Measurements from ENCODE around the gene SF3B6.

SF3B6 gene

DNA sequence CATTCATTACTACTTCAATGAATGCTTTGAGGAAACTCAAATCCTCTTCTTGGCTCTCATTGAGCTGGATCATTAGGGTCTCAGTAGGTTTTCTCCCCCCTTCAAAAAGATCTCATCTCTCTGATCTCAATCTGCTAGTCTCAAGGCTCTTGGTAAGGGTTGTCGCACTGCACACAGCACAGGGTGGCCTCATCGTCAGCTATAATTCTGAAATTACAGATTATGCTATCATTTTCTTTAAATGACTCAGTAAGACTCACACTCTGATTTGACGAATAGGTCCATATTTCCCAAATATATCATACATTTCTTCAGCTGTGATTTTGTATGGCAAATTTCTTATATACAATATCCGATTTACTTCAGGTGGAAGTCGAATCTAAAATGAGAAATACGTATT, 2.3 kb downstream of the SF3B6 start:
- DNase-seq (ENCODE audit: low read depth): no peak
- TF ChIP-seq, protein P1, sequence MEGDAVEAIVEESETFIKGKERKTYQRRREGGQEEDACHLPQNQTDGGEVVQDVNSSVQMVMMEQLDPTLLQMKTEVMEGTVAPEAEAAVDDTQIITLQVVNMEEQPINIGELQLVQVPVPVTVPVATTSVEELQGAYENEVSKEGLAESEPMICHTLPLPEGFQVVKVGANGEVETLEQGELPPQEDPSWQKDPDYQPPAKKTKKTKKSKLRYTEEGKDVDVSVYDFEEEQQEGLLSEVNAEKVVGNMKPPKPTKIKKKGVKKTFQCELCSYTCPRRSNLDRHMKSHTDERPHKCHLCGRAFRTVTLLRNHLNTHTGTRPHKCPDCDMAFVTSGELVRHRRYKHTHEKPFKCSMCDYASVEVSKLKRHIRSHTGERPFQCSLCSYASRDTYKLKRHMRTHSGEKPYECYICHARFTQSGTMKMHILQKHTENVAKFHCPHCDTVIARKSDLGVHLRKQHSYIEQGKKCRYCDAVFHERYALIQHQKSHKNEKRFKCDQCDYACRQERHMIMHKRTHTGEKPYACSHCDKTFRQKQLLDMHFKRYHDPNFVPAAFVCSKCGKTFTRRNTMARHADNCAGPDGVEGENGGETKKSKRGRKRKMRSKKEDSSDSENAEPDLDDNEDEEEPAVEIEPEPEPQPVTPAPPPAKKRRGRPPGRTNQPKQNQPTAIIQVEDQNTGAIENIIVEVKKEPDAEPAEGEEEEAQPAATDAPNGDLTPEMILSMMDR (IDR thresholded peaks at IDR 0.05; ENCODE audit: low read depth, low read length, missing control alignments): no peak
- H3K4me3 ChIP-seq (ENCODE audit: low read depth, low read length): no peak overlapping the region

DNA sequence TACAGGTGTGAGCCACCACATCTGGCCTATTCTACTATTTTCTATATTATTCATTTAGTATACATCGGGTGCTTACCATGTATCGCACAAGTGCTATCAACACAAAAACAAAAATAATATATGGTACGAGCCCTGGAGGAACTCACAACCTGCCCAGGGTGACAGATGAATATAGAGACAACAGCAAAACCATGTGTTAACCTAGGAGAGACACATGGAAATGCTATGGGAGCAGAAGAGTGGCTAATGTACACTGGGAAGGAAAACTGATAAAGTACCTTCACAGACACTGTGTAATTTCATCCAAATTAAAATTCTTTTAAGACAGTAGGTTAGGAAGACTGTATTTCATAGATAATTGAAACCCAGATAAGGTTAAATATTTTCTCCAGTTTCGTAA, 3.9 kb downstream of the SF3B6 start:
- TF ChIP-seq, protein P1 (IDR thresholded peaks at IDR 0.05; ENCODE audit: low read depth, low read length, missing control alignments): no peak
- no peak for DNase-seq (ENCODE audit: low read depth)
- no peak overlapping the region for H3K4me3 ChIP-seq (ENCODE audit: low read depth, low read length)

DNA sequence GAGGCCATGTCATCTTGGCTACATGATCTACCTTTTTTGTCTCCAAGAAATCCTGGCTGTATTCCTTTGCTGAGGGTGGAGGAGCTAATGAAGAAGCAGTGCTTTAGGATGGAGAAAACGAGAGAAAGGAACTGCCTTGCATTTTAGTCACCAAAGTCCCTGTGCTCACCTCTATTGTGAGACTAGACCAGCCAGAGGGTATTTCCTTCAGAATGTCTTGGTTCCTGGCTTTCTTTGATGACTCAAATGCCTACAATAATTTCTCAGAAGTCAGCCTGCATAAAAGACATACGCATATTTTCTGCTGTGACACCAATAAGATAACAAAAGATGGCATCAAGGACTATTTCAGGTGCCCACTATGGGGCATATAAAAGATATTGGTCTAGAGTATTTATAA, 10.8 kb downstream of the SF3B6 start:
- TF ChIP-seq, protein P1 (IDR thresholded peaks at IDR 0.05; ENCODE audit: low read depth, low read length, missing control alignments): no peak
- H3K4me3 ChIP-seq (ENCODE audit: low read depth, low read length): no peak overlapping the region
- no peak for DNase-seq (ENCODE audit: low read depth)

DNA sequence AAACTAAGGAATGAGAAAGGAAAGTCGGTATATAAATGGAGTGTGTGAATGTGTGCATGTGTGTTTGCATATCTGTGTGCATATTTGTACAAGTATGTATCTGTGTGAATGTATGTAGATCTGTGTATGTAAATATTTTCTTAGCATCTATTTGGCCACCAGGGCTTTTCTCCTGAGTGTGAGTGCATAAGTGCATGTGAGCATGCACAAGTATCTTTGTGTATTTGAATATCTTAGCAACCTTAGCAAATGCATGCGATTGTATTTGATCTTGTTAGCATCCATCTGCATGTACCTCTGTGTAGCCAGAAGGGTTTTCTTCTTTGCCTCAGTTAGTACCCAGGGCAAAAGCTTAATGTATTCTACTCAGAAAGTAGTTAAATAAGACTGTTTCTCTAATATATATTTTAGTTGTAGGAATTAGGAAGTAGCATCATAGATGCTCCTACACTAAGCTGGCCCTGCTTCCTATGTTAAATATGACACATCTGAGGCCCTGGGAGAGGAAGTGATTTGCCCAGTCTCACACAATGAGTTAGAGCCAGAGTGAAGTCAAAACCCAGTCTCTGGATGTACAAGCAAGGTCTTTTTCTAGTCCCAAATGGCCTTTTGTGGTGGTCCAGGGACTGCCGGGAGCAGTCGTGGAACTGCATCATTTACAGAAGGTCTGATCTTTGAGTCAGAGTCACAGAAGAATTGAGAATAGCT, 17.4 kb downstream of the SF3B6 start:
- TF ChIP-seq, protein P1 (IDR thresholded peaks at IDR 0.05; ENCODE audit: low read depth, low read length, missing control alignments): no peak
- DNase-seq (ENCODE audit: low read depth): no peak
- no peak overlapping the region for H3K4me3 ChIP-seq (ENCODE audit: low read depth, low read length)

DNA sequence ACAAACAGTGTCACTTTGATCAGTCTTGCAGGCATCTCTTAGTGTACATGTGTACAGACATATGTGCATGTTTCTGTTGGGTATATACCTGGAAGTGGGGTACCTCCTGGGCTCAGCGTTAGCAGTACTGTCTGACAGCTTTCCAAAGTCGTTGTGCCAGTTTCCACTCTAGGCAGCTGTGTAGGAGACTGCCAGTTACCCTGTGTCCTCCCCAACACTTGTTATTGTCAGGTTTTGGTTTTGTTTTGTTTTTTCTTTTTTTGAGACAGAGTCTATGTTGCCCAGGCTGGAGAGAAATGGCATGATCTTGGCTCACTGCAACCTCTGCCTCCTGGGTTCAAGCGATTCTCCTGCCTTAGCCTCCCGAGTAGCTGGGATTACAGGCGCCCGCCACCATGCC, 20.4 kb downstream of the SF3B6 start:
- DNase-seq (ENCODE audit: low read depth): no peak
- TF ChIP-seq, protein P1 (IDR thresholded peaks at IDR 0.05; ENCODE audit: low read depth, low read length, missing control alignments): no peak
- H3K4me3 ChIP-seq (ENCODE audit: low read depth, low read length): no peak overlapping the region

DNA sequence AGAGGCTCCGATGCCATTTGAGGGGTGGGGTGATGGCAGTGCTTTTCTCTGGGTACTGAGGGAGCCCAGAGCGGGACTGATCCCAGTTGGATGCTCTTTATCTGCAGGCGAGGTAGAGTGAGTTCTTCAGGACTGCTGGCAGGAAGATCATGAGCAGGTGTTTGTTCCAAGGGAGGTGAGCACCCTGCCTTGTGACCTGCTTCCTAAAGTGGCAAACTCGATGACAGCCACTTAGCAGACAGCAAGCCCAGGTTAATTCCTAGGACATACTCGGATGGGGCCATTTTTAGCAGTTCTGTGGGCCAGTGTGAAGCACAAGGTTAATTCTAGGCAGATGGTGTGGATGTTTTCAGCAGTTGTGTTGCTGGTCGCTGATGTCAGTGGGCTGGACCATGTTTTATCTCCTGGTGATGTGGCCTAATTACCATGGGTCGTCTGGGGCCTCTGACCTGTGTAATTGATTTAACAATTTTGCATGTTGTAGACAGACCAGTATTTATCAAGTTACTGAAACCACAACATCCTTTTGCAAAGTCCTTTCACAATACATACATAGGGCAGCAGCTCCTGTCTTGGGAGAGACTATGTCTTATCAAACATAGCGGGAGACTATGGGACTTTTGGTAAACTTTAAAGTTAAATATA, 21.6 kb downstream of the SF3B6 start:
- DNase-seq (ENCODE audit: low read depth): no peak
- TF ChIP-seq, protein P1 (IDR thresholded peaks at IDR 0.05; ENCODE audit: low read depth, low read length, missing control alignments): no peak

DNA sequence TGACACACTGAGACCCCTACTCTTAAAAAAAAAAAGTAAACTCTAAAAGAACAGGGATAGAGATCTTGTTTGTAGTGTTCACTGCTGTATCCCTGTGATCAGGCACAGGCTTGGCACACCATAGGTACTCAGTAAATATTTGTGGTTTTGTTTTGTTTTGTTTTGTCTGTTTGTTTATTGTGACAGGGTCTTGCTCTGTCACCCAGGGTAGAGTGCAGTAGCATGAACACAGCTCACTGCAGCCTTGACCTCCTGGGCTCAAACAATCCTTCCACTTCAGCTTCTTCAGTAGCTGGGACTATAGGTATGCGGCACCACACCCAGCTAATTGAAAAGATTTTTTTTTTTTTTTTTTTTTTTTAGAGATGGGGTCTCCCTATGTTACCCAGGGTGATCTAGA, 23.2 kb downstream of the SF3B6 start:
- TF ChIP-seq, protein P1 (IDR thresholded peaks at IDR 0.05; ENCODE audit: low read depth, low read length, missing control alignments): no peak
- H3K4me3 ChIP-seq (ENCODE audit: low read depth, low read length): no peak overlapping the region
- no peak for DNase-seq (ENCODE audit: low read depth)

More for the DNA sequence above, 21.6 kb downstream of the SF3B6 start:
- H3K4me3 ChIP-seq (ENCODE audit: low read depth, low read length): no peak overlapping the region

All from GM12864 (cell line).